HG03039 (cell line): ENCODE data around the gene PLK4.
"Not testable (repeated sequence)": the region's sequence is repeated elsewhere in the genome, so short reads cannot be mapped to it uniquely, and the experiment has no call there.

Experiments used
- ATAC-seq: cut with Tn5 transposase; IDR thresholded peaks from one replicate; pipeline ENCODE4 v1.9.1; 2021; ENCODE audit warnings: mild to moderate bottlenecking, moderate library complexity; ENCODE audit not compliant: unreplicated experiment

Gene PLK4

DNA sequence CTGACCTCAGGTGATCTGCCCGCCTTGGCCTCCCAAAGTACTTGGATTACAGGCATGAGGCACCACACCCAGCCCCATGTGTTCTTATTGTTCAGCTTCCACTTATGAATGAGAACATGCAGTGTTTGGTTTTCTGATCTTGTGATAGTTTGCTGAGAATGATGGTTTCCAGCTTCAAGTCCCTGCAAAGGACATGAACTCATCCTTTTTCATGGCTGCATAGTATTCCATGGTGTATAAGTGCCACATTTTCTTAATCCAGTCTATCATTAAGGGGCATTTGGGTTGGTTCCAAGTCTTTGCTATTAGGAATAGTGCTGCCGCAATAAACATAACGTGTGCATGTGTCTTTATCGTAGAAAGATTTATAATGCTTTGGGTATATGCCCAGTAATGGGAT lies 19.0 kb downstream of the PLK4 start:
- ATAC-seq = not testable (repeated sequence)

DNA sequence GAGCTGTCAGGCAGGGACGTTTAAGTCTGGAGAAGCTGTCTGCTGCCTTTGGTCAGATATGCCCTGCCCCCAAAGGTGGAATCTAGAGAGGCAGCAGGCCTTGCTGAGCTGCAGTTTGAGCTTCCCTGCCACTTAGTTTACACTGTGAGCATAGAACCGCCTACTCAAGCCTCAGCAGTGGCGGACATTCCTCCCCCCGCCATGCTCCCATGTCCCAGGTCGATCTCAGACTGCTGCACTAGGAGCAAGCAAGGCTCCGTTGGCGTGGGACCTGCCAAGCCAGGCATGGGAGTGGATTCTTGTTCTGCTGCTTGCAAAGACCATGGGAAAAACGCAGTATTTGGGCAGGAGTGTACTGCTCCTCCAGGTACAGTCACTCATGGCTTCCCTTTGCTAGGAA lies 24.3 kb downstream of the PLK4 start:
- ATAC-seq = no peak

DNA sequence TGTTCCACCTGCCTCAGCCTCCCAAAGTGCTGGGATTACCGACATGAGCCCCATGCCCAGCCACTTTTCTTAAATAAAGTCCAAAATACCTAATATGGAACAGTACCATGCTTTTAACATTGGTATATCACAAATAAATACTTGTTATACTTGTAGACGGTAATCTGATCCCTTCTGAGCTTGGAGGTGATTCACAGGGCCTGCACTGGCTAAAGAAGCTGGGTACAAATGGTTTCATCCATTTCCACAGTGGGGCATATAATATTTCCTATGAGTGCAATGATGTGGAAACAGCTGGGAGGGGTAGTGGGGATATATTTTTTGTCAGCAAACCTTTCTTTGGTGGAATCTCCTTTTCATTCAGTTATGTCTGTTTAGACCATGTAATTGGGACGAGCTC lies 35.8 kb downstream of the PLK4 start:
- ATAC-seq = no peak

DNA sequence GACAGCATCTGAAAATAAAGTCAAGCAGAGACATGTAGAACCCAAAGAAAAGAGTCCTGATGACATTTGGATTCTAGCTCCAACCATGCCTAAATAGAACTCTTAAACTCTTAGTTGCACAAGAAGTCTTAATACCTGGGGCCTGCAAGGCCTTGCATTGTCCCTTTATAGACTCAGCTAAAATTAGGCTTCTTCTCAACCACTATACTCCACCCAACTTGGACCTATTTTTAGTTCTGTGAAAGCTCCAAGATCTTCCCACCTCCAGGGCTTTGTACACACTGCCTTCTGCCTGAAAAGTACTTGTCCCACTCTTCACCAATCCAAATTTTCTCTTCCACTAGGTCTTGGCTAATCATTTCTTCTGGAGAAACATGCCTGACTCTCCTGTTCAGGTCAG lies 36.5 kb downstream of the PLK4 start:
- ATAC-seq = no peak

DNA sequence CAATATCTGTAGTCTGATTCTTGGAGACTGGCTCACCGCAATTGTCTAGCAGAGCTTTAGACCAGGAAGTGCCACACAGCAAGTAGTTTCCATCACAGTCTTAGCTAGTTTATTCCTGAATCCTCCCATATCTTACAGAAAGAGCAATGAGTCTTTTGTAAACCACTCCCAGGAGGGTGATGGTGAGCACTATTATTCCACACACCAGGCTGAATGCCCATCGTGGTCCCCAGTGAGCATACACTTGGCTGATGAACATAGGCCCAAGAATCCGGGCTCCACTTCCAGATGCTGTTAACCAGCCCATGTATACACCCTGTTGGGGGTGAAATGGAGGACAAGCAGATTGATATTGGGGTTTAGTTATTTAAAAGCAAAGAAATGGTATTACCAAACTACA lies 39.8 kb downstream of the PLK4 start:
- no peak for ATAC-seq

DNA sequence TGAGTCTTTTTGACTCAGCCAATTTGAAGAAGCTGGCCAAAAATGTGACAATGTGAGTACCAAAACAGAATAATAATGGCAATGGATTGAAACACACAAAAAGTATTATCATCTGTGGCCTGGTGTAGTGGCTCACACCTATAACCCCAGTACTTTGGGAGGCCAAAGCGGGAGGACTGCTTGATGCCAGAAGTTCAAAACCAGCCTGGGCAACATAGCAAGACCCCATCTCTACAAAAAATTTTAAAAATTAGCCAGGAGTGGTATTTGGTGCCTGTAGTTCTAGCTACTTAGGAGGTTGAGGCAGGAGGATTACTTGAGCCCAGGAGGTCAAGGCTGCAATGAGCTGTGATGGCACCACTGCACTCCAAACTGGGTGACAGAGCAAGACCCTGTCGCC lies 41.5 kb downstream of the PLK4 start:
- ATAC-seq = no peak

DNA sequence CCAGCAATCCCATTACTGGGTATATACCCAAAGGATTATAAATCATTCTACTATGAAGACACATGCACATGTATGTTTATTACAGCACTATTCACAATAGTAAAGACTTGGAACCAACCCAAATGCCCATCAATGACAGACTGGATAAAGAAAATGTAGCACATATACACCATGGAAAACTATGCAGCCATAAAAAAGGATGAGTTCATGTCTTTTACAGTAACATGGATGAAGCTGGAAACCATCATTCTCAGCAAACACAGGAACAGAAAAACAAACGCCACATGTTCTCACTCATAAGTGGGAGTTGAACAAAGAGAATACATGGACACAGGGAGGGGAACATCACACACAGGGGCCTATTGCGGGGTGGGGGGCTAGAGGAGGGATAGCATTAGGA lies 45.0 kb downstream of the PLK4 start:
- ATAC-seq = not testable (repeated sequence)

DNA sequence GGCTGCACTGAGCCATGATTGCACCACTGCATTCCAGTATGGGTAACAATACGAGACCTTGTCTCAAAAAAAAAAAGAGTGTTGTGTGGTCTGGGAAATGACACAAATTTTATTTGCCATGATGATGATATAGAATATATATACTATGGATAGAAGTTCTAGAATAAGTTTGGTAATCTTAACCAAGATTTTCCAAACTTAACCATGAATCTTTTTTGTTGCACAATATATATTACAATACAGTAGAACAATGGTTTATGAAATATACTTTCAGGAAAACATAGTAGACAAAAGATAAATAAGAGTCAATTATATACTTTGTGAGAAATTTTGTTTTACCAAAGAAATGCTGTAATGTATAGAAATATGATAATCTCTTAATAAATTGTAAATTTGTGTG lies 49.5 kb downstream of the PLK4 start:
- ATAC-seq = no peak

DNA sequence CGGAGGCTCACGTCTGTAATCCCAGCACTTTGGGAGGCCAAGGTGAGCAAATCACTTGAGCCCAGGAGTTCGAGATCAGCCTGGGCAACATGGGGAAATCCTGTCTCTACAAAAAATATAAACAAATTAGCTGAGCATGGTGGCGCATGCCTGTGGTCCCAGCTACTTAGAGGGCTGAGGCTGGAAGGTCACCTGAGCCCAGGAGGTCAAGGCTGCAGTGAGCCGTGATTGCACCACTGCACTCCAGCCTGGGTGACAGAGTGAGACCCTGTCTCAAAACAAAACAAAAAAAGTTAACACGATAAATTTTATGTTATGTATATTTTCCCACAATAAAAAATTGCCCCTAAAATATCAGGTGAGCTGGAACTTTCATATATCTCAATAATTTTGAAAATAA lies 51.1 kb downstream of the PLK4 start:
- ATAC-seq = not testable (repeated sequence)

DNA sequence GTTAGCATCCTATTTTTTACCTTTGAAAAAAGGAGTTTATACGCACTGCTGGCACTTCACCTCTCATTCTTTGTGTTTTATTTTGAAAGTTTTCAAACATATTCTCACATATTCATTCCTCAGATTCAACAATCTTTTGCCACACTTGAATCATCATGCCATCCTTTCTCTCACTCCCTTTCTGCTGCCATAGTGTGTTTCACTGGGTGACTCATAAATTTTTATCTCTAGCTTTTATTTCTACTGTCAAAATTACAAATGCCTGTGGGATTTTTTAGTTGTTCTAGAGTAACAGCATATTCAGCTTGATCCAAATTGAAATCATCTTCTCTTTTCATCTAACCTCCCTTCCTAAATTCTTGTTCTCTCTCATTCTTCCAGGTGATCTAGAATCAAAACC lies 56.3 kb downstream of the PLK4 start:
- ATAC-seq = no peak
